GM21515 (cell line): ENCODE measurements around the gene KLF16.
A peak's percentile ranks its signal among the peaks of the same experiment; 100 is the strongest.

ENCODE experiments used
- ATAC-seq: cut with Tn5 transposase; IDR thresholded peaks from one replicate; pipeline ENCODE4 v1.9.1; 2021; ENCODE audit not compliant: unreplicated experiment

KLF16 gene

DNA sequence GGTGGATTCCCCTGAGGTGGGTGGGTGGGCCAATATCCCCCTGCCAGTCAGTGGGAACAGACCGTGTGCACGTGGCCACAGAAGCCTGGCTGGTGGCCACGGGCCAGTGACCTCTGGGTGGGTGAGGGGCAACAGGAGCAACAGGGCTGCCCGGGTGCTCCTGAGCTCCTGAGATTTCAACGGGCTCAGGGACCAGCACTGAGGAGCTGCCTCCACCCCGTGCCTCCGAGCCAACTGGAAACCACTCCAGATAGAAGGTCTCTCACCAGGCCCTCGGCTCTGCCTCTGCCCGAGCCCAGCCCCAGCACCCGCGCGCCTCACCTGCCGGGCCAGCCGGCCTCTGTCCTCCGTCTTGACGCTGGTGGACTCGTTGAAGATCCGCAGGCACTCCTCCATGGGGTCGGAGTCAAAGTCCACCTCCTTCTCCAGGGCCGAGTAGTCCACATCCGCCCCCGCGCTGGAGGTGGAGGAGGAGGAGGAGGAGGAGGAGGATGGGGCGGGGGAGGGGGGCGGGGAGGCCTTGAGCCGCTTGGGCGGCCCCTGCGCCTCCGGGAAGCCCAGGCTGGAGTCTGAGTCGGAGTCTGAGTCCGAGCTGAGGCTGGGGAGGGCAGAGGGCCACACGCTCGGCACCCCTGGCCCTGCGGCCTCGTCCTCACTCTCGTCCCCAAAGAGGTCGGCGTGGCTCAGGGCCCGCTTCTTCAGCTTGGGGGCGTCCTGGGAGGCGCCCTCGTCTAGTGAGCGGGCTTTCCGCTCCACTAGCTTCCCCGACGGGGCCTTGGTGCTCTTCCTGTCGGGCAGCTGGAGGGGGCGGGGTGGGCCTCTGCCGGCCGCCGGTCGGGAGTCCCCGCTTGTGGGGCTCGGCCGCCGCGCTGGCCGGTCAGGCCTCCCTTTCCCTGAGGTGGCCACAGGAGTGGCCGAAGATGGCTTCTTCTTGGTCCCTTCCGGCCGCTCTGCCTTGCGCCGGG, 36.5 kb downstream of the KLF16 start:
- no peak for ATAC-seq

- no peak for ATAC-seq
Measured at GRCh38 chr19:1825909-1826556, 37.3 kb downstream of the KLF16 start.

DNA sequence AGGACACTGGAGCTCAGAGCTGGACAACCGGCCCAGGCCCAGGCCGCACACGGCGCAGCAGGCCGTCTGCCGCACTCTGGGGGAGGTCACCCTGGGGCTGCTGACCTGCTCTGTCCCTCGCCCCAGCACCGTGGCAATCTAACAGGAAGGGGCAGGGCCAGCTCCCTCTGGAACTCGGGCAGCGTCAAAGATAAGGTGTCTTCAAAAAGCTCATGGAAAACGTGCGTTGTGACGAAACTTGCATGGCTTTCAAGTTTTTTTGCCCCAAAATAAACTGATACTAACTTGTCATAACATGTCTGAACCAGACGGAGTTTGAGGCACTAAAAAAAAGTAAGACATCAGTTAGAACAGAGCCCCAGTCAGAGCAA, 39.1 kb downstream of the KLF16 start:
- no peak for ATAC-seq

DNA sequence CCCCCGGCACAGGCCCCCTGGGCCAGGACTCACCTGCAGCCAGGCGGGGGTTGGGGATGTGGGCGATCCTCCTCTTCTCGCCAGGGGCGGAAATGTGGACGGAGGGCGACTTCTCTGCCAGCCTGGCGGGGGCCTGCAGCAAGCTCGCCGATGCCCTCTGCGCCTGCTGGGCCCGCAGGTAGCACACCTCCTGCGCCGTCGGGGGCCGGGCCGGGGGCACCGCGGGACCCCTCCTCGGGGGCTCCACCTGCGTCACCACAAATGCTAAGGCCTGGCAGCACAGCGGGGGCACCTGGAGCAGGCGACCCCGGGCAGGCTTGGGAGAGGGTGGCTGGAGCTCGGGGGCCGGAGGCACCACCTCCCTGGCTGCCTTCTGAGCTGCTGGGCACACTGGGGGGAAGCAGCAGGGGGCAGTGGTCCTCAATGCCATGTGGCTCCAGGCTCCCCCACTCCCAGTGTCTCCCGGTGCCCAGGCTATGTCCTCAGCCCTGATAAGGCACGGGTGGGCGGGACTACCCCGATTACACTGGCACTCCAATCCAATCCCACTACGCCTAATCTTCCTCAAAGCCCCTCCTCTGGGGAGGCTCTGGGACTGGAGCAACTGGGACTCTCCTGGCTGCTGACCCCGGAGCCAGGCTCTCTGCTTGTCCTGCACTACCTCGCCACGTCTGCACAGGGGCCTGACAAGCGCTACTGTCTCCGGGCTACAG, 39.7 kb downstream of the KLF16 start:
- ATAC-seq, result no peak

DNA sequence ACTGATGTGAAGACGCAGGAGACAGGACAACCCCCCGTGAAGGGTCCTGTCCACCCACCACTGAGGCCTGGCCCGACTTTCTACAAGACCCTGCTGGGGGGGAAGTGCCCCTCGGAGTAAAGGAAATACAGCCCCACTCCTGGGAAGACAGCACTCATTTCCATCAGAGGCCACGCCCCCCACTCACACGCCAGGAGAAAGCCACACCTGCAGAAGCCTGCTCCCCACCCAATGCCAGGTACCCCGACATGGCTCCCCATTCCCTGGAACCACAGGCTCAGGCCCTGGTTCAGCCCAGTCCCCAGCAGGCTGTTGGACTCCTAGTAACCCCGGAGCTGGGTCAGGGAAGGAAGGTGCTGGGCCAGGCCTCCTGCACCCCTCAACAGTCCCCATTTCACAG, 40.4 kb downstream of the KLF16 start:
- no peak for ATAC-seq

DNA sequence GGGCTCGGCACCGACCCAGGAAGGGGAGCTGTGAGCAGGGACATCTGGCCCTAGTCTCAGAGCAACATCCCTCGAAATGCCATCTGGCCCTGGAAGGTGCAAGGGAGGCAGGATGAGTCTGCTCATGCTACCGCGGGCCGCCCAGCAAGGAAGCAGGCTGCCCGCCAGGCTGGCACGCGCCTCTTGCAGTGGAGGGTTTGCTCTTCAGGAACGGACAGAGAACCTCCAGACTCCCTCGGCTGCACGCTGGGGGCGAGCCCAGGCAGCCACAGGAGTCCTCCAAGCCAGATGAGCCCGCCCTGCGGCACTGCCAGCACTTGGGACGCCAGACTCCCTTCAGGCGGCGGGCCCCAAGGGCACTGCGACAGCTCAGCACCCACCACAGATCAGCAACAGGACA, 41.2 kb downstream of the KLF16 start:
- no peak for ATAC-seq

GRCh38 chr19:1819341-1820255, 43.8 kb downstream of the KLF16 start:
- ATAC-seq, result no peak

DNA sequence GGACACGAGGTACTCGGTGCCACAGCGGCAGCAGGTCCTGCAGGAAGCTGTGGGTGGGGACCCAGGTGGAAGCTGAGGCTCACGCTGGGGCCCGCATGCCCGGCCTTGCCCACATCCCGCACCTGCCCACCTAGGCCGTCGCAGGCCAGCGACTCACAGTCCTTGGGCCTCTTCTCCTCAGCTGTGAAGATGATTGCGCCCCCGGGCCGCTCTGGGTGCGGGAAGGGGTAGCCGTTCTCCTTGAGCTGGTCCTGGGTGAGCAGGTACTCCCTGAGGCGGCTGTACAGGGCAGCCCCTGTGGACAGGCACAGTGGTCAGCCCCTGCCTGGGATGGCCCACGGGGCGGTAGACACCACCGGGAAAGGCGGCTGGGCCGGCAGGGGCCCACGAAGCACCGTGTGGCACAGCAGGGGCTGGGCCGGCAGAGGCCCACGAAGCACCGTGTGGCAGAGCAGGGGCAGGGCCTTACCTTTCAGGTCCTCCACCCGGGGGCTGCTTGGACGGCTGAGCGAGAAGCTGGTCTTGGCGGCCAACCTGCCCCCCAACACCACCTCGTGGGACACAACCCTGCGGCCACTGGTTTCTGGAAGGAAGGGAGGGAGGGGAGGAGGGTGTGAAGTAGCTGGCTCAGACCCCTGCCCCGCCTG, 44.7 kb downstream of the KLF16 start:
- no peak for ATAC-seq

GRCh38 chr19:1817553-1818179, 45.7 kb downstream of the KLF16 start:
- ATAC-seq, result no peak

GRCh38 chr19:1816530-1817298, 46.7 kb downstream of the KLF16 start:
- no peak for ATAC-seq

- ATAC-seq, result no peak
Measured at GRCh38 chr19:1815605-1816529, 47.5 kb downstream of the KLF16 start.

DNA sequence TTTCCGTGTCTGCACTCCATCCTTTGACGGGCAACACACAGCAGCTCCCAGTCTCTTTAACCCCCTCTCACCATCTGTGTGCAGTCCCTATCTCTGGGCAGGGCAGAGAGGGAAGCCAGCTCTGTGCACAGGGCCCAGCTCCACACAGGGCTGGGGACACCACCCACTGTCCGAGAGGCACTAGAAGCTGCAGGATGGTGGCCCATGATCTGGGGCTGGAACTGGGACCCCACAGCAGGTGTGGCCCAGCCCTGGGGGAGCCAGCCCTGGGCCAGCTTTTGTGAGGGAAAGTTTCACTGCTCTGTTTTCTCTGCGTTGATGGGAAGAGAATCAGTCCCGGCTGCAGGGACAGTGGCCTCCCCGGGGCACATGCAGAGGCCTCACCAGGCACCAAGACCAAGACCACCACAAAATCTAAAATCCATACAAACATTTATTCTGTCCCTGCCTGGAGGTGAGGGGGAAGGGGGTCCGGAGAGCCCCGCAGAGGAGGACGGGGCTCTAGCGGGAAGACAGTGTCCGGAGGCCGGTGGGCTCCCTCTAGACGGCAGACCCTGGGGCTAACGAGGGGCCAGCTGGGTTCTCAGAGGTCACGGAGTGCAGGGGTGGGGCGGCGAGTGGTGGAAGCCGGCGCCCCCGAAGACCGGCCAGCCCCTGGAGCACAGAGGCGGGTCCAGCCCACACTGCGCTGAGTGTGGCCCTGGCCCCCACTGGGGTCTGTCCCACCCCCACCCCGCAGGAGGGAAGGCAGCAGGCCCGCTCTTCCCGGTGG, 48.4 kb downstream of the KLF16 start:
- ATAC-seq, result no peak

- ATAC-seq, result no peak
Measured at GRCh38 chr19:1814391-1814790, 49.0 kb downstream of the KLF16 start.

GRCh38 chr19:1813192-1814182, 49.9 kb downstream of the KLF16 start:
- ATAC-seq, result no peak

DNA sequence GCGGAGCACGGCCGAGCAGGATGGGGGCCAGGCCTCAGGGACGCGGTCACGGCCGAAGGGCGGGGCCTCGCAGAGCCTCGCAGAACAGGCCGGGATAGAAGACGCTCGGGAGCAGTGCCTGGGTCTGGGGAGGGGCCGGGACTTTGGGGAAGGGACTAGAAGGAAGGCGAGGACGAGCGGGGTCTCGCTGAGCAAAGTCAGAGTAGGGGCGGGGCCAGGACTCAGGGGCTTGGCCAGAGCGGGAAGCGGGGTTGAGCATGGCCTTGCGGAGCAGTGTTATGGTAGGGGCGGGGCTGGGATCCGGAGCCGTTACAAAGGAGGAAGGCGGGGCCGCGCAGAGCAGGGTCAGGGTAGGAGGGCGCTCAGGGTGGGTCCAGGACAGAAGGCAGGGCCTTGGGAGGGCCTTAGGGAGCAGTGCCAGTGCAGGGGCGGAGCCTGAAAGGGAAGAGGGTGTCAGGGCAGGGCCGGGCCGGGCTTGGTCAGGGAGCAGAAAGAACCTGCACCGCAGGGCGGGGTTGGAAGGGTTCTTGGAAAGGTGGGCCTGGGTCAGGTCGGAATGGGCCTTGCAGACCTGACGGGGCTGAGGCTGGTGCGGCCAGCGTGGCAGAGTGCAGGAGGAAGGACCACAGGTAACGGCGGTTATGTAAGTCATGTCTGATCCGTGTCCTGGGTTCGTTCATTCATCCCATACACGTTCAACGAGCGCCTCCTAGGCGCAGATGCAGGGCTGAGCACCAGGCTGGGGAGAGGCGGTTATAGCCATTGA, 50.8 kb downstream of the KLF16 start:
- peak; percentile 71 for ATAC-seq
